ENCODE results near the gene FAM120A.
"Not testable (repeated sequence)": the region's sequence is repeated elsewhere in the genome, so short reads cannot be mapped to it uniquely, and the experiment has no call there.

FAM120A gene

DNA sequence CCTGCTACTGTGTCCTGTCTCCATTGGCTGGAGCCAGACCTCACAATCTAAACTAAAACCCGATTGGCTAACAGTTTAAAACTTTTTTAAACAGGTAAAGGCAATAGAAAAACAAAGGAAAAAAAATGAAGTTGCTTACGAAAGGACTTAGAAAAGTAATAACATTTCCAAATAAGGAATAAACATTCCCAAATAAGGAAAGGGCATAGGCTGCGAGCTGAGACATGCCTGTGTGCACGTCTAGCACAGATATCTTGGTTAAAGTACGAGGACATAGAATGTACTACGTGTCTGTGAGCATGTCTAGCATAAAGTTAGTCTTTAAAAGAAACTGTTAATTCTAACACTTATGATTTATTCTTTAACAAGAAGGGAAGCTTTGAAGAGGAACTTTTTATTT lies 15.3 kb upstream of the FAM120A start:
- no peak overlapping the region for H3K4me3 Mint-ChIP-seq
- H3K36me3 Mint-ChIP-seq, result peaks cover 5 to 15% of the 10 kb centered on the region in 2 donors
- H3K4me1 Mint-ChIP-seq, result peaks cover 2 to 10% of the 10 kb centered on the region in 2 donors
- no peak for ATAC-seq (replicated peaks)
- no peaks in the 10 kb centered on the region for H3K9me3 Mint-ChIP-seq
- no peaks in the 10 kb centered on the region for H3K27me3 Mint-ChIP-seq
- no peak for DNase-seq
- no peak overlapping the region for H3K27ac Mint-ChIP-seq

- H3K27me3 Mint-ChIP-seq, result no peaks in the 10 kb centered on the region
- ATAC-seq (replicated peaks), result no peak
Observed at GRCh38 chr9:93436655-93437407, 14.7 kb upstream of the FAM120A start.

GRCh38 chr9:93437996-93438395 lies 13.5 kb upstream of the FAM120A start:
- peaks cover 4% of the 10 kb centered on the region in 2 donors for H3K4me1 Mint-ChIP-seq
- H3K36me3 Mint-ChIP-seq, result peaks cover 5 to 15% of the 10 kb centered on the region in 2 donors
- ATAC-seq (replicated peaks), result no peak
- no peaks in the 10 kb centered on the region for H3K9me3 Mint-ChIP-seq
- no peak for DNase-seq
- H3K27ac Mint-ChIP-seq, result no peak overlapping the region
- H3K27me3 Mint-ChIP-seq, result no peaks in the 10 kb centered on the region
- no peak overlapping the region for H3K4me3 Mint-ChIP-seq

More at GRCh38 chr9:93436655-93437407, 14.7 kb upstream of the FAM120A start:
- no peak for DNase-seq
- Mint-ChIP-seq H3K4me1 (peaks cover 2 to 8% of the 10 kb centered on the region in 2 donors), H3K27ac (no peak overlapping the region), H3K9me3 (no peaks in the 10 kb centered on the region), H3K4me3 (no peak overlapping the region), H3K36me3 (peaks cover 5 to 15% of the 10 kb centered on the region in 2 donors)

DNA sequence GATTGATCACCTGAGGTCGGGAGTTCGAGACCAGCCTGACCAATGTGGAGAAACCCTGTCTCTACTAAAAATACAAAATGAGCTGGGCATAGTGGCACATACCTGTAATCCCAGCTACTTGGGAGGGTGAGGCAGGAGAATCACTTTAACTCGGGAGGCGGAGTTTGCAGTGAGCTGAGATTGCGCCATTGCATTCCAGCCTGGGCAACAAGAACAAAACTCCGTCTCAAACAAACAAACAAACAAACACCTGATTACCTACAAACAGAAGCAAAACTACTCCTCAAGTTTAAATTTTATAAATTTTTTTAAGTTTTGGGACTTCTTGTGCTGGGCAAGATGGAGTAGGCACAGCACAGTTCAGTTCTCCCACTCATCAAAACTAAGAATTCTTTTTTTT lies 12.2 kb upstream of the FAM120A start:
- H3K27me3 Mint-ChIP-seq; H3K4me3 Mint-ChIP-seq; H3K27ac Mint-ChIP-seq; H3K9me3 Mint-ChIP-seq; H3K4me1 Mint-ChIP-seq; ATAC-seq (replicated peaks); DNase-seq: not testable (repeated sequence)
- H3K36me3 Mint-ChIP-seq, result peaks cover 7 to 18% of the 10 kb centered on the region in 2 donors

GRCh38 chr9:93440896-93441580 lies 10.4 kb upstream of the FAM120A start:
- DNase-seq (no peak), ATAC-seq (replicated peaks) (no peak)
- H3K27me3 Mint-ChIP-seq, result no peaks in the 10 kb centered on the region
- H3K27ac Mint-ChIP-seq, result no peak overlapping the region
- no peak overlapping the region for H3K4me3 Mint-ChIP-seq
- peaks cover 11 to 21% of the 10 kb centered on the region in 2 donors for H3K36me3 Mint-ChIP-seq
- peaks cover 0 to 2% of the 10 kb centered on the region in 2 donors for H3K4me1 Mint-ChIP-seq
- H3K9me3 Mint-ChIP-seq, result no peaks in the 10 kb centered on the region

DNA sequence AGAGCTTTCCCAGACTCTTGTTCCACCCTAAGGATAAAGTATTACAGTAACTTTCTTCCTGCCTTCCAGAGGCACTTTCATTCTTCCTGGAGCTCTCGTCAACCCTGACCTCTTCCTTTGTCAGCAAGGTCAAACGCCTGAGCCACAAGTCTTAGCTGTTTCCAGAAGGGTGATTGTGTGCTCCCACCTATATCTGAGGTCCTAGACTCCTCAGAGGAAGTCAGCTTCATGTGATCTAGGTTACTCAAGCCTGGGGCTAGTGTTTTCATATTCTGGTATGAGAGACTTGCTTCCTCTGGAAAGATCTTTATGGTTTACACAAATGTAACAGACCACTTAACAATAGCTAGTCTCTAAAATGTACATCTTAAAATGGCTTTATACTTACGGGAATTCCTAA lies 5.4 kb upstream of the FAM120A start:
- H3K36me3 Mint-ChIP-seq, result peaks cover 20 to 37% of the 10 kb centered on the region in 2 donors

GRCh38 chr9:93447655-93448054 lies 3.8 kb upstream of the FAM120A start:
- ATAC-seq (replicated peaks) (no peak), DNase-seq (no peak)
- H3K27ac Mint-ChIP-seq, result no peak overlapping the region
- peaks cover 7 to 16% of the 10 kb centered on the region in 2 donors for H3K4me1 Mint-ChIP-seq
- no peaks in the 10 kb centered on the region for H3K27me3 Mint-ChIP-seq
- H3K9me3 Mint-ChIP-seq, result no peaks in the 10 kb centered on the region
- H3K36me3 Mint-ChIP-seq, result peaks cover 22 to 37% of the 10 kb centered on the region in 2 donors
- H3K4me3 Mint-ChIP-seq, result no peak overlapping the region

More for the DNA sequence above, 5.4 kb upstream of the FAM120A start:
- peaks cover 7 to 16% of the 10 kb centered on the region in 2 donors for H3K4me1 Mint-ChIP-seq
- no peaks in the 10 kb centered on the region for H3K27me3 Mint-ChIP-seq
- ATAC-seq (replicated peaks), result no peak
- H3K27ac Mint-ChIP-seq, result no peak overlapping the region
- no peak overlapping the region for H3K4me3 Mint-ChIP-seq
- DNase-seq, result no peak
- H3K9me3 Mint-ChIP-seq, result no peaks in the 10 kb centered on the region

DNA sequence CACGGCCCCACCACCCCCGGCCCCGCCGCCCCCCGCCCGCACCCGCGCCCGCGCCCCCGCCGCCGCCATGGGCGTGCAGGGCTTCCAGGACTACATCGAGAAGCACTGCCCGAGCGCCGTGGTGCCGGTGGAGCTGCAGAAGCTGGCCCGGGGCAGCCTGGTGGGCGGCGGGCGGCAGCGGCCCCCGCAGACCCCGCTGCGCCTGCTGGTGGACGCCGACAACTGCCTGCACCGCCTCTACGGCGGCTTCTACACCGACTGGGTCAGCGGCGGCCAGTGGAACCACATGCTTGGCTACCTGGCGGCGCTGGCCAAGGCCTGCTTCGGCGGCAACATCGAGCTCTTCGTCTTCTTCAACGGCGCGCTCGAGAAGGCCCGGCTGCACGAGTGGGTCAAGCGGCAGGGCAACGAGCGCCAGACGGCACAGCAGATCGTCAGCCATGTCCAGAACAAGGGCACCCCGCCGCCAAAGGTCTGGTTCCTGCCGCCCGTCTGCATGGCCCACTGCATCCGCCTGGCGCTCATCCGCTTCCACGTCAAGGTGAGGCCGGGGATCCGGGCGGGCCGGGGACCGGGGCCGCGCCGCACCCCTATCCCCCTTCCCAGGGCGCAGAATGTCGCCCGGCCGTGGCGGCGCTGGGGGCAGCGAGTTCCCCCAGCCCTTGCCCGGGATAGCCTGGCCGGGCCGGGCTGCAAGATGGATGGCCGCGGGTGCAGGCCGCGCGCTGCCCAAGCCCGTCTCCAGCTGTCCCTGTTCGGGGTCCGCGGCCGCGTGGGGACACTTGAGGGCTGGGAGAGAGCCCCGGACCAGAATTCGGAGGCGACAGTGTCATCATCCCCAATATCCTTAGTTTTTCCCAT lies 594 bp downstream of the FAM120A start:
- Mint-ChIP-seq H3K4me3 (peak overlapping the region; percentile 87 to 92), H3K4me1 (peaks cover 20 to 45% of the 10 kb centered on the region in 2 donors), H3K27ac (peak overlapping the region; percentile 96), H3K36me3 (peaks cover 16 to 36% of the 10 kb centered on the region in 2 donors), H3K9me3 (no peaks in the 10 kb centered on the region), H3K27me3 (no peaks in the 10 kb centered on the region)
- DNase-seq (peak; percentile 28), ATAC-seq (replicated peaks) (peak; percentile 25 to 30)

- Mint-ChIP-seq H3K36me3 (peaks cover 12 to 31% of the 10 kb centered on the region in 2 donors), H3K27me3 (no peaks in the 10 kb centered on the region), H3K4me1 (peaks cover 21 to 46% of the 10 kb centered on the region in 2 donors), H3K9me3 (no peaks in the 10 kb centered on the region), H3K27ac (peak overlapping the region; percentile 96), H3K4me3 (peak overlapping the region; percentile 87 to 92)
- ATAC-seq (replicated peaks) (peak in 1 of 2 donors; percentile 0), DNase-seq (no peak)
Observed at GRCh38 chr9:93452710-93453046, 1.2 kb downstream of the FAM120A start.

- DNase-seq, result peak; percentile 83
- no peaks in the 10 kb centered on the region for H3K9me3 Mint-ChIP-seq
- H3K27me3 Mint-ChIP-seq, result no peaks in the 10 kb centered on the region
- peaks cover 25 to 52% of the 10 kb centered on the region in 2 donors for H3K4me1 Mint-ChIP-seq
- peaks cover 16 to 32% of the 10 kb centered on the region in 2 donors for H3K36me3 Mint-ChIP-seq
- H3K27ac Mint-ChIP-seq, result peak within 1 kb of the TSS; percentile 96
- ATAC-seq (replicated peaks), result peak; percentile 73 to 78
- H3K4me3 Mint-ChIP-seq, result peak within 1 kb of the TSS; percentile 87 to 92
Observed at GRCh38 chr9:93453047-93453914, 1.8 kb downstream of the FAM120A start, which contains the start of gene FAM120AOS. Gene FAM120AOS, minus strand, starts transcription at chr9:93453581. Its CDS starts 872 bp downstream, at chr9:93452709.

DNA sequence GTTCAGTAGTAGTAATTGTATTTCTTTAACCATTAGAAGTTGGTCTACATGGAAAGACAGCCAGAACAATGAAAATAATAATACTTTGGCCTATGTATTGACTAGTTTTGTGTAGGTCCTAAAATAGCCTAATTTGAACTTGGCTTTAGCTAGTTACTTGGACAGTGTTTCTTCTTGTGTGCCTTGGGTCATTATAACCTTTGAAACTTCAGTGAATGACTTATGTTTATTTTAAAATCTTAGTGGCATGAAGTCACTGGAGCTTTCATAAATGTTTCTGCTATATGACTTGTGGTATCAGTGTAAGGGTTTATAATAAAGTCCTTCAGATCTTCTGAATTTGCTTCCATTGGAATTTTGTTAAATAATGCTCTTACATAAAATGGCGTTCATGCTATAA lies 4.5 kb downstream of the FAM120A start:
- Mint-ChIP-seq H3K36me3 (peaks cover 21 to 43% of the 10 kb centered on the region in 2 donors), H3K27me3 (no peaks in the 10 kb centered on the region), H3K4me3 (no peak overlapping the region), H3K9me3 (no peaks in the 10 kb centered on the region), H3K4me1 (peaks cover 37 to 62% of the 10 kb centered on the region in 2 donors), H3K27ac (no peak overlapping the region)
- DNase-seq (no peak), ATAC-seq (replicated peaks) (no peak)

DNA sequence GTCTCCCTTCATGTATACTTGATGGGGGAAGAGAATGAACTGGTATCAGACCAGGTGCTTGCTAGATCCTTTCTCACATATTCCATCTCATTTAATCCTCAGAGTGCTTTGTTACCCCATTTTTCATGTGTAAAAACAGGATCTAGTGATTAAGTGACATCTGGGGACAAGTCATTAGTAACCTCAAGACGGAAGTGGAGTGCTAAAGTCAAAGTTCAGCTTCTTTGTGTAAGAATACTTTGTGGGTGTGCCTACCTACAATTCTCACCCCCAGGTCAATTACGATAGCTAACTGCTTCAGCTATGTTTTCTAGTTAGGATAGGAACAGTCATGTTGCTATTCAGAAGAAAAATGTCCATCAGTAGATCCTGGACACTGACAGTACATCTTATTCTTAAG lies 5.0 kb downstream of the FAM120A start:
- H3K9me3 Mint-ChIP-seq, result no peaks in the 10 kb centered on the region
- peaks cover 21 to 44% of the 10 kb centered on the region in 2 donors for H3K36me3 Mint-ChIP-seq
- no peak overlapping the region for H3K27ac Mint-ChIP-seq
- DNase-seq (no peak), ATAC-seq (replicated peaks) (no peak)
- peaks cover 39 to 64% of the 10 kb centered on the region in 2 donors for H3K4me1 Mint-ChIP-seq
- no peaks in the 10 kb centered on the region for H3K27me3 Mint-ChIP-seq
- H3K4me3 Mint-ChIP-seq, result no peak overlapping the region

GRCh38 chr9:93457006-93457405 lies 5.5 kb downstream of the FAM120A start:
- ATAC-seq (replicated peaks), result no peak
- Mint-ChIP-seq H3K27me3 (no peaks in the 10 kb centered on the region), H3K4me3 (no peak overlapping the region), H3K27ac (peak overlapping the region; percentile 69), H3K4me1 (peaks cover 39 to 64% of the 10 kb centered on the region in 2 donors), H3K9me3 (no peaks in the 10 kb centered on the region), H3K36me3 (peaks cover 20 to 44% of the 10 kb centered on the region in 2 donors)
- DNase-seq, result no peak
